ENCODE data around the gene STON2.

Gene STON2

GRCh38 chr14:81295958-81296923 is 103.9 kb downstream of the STON2 start:
- DNase-seq: no peak

- no peak for DNase-seq
Measured at GRCh38 chr14:81289516-81289915, 110.6 kb downstream of the STON2 start.

GRCh38 chr14:81286574-81287370 is 113.4 kb downstream of the STON2 start:
- no peak for DNase-seq

GRCh38 chr14:81285245-81285644 is 114.9 kb downstream of the STON2 start:
- no peak for DNase-seq

GRCh38 chr14:81281332-81281731 is 118.8 kb downstream of the STON2 start:
- DNase-seq: no peak

GRCh38 chr14:81280136-81280791 is 119.9 kb downstream of the STON2 start:
- no peak for DNase-seq

GRCh38 chr14:81277096-81277495 is 123.0 kb downstream of the STON2 start:
- DNase-seq: no peak

GRCh38 chr14:81276073-81277069 is 123.8 kb downstream of the STON2 start:
- no peak for DNase-seq

- DNase-seq: no peak
Measured at GRCh38 chr14:81275305-81276072, 124.6 kb downstream of the STON2 start.

GRCh38 chr14:81273961-81274575 is 126.1 kb downstream of the STON2 start:
- no peak for DNase-seq

GRCh38 chr14:81273521-81273920 is 126.6 kb downstream of the STON2 start:
- DNase-seq: no peak

- DNase-seq: no peak
Measured at GRCh38 chr14:81272317-81272716, 127.8 kb downstream of the STON2 start.

GRCh38 chr14:81269979-81270375 is 130.1 kb downstream of the STON2 start:
- DNase-seq: no peak

- DNase-seq: peak; percentile 41
Measured at GRCh38 chr14:81269100-81269978, 130.8 kb downstream of the STON2 start.

GRCh38 chr14:81268016-81268416 is 132.1 kb downstream of the STON2 start:
- DNase-seq: no peak

GRCh38 chr14:81265636-81266169 is 134.4 kb downstream of the STON2 start:
- no peak for DNase-seq

- DNase-seq: no peak
Measured at GRCh38 chr14:81264671-81265070, 135.5 kb downstream of the STON2 start.

- DNase-seq: no peak
Measured at GRCh38 chr14:81263777-81264410, 136.2 kb downstream of the STON2 start.

GRCh38 chr14:81261176-81261575 is 138.9 kb downstream of the STON2 start:
- no peak for DNase-seq

Data from 8988T (cell line).